GM12891 (cell line): ENCODE measurements around the gene VTI1A.

ENCODE experiments used
- DNase-seq: peaks from one replicate; pipeline ENCODE4 v3.0.0; 2011; ENCODE audit warnings: low spot score; ENCODE audit not compliant: insufficient read length
- FAIRE-seq: peaks from 2 replicates; lab custom pipeline; 2011; peaks lifted over from hg19 to GRCh38; lab: Jason Lieb, UNC
- PAX5 ChIP-seq: IDR thresholded peaks from 2 replicates; pipeline ENCODE4 v1.6.1; 2011; ENCODE audit warnings: low read length, moderate library complexity, mild to moderate bottlenecking; ENCODE audit not compliant: insufficient read depth, severe bottlenecking
- POLR2A ChIP-seq: IDR thresholded peaks from 2 replicates; pipeline ENCODE4 v1.6.1; 2011; ENCODE audit warnings: low read depth, low read length, control low read depth
- POLR2AphosphoS5 ChIP-seq: IDR thresholded peaks from 2 replicates; pipeline ENCODE4 v1.6.1; 2011; ENCODE audit warnings: low read depth, low read length, control low read depth
- POU2F2 ChIP-seq: IDR thresholded peaks from 2 replicates; pipeline ENCODE4 v1.6.1; 2011; ENCODE audit warnings: low read depth, mild to moderate bottlenecking, control low read depth, low read length, moderate library complexity
- SPI1 ChIP-seq: IDR thresholded peaks from 2 replicates; pipeline ENCODE4 v1.6.1; 2011; ENCODE audit warnings: low read depth, low read length, control low read depth
- TAF1 ChIP-seq: IDR thresholded peaks from 2 replicates; pipeline ENCODE4 v1.6.1; 2011; ENCODE audit warnings: low read depth, low read length, control low read depth

Gene VTI1A

GRCh38 chr10:112565434-112566053 lies 118.5 kb downstream of the VTI1A start:
- FAIRE-seq (no peak), DNase-seq (no peak)
- TF ChIP-seq SPI1 (no peak), PAX5 (no peak), POLR2A (no peak), TAF1 (no peak), POU2F2 (no peak), POLR2AphosphoS5 (no peak)

- no peak for TF ChIP-seq POLR2AphosphoS5
- DNase-seq (no peak), FAIRE-seq (no peak)
Observed at GRCh38 chr10:112570585-112570984, 123.6 kb downstream of the VTI1A start.

- no peak for TF ChIP-seq TAF1
- no peak for TF ChIP-seq PAX5
- TF ChIP-seq POLR2AphosphoS5 = no peak
- TF ChIP-seq SPI1 = no peak
- TF ChIP-seq POU2F2 = no peak
- TF ChIP-seq POLR2A = no peak
- DNase-seq (no peak), FAIRE-seq (no peak)
Observed at GRCh38 chr10:112579578-112579977, 132.6 kb downstream of the VTI1A start.

- DNase-seq = no peak
- TF ChIP-seq POU2F2 = no peak
- no peak for TF ChIP-seq SPI1
- TF ChIP-seq PAX5 = no peak
- no peak for TF ChIP-seq POLR2A
- no peak for TF ChIP-seq TAF1
- TF ChIP-seq POLR2AphosphoS5 = no peak
- FAIRE-seq = no peak
Observed at GRCh38 chr10:112580267-112580666, 133.3 kb downstream of the VTI1A start.

GRCh38 chr10:112581921-112582320 lies 134.9 kb downstream of the VTI1A start:
- no peak for FAIRE-seq
- no peak for TF ChIP-seq POU2F2
- TF ChIP-seq POLR2AphosphoS5 = no peak
- TF ChIP-seq TAF1 = no peak
- TF ChIP-seq POLR2A = no peak
- no peak for TF ChIP-seq SPI1
- no peak for TF ChIP-seq PAX5
- no peak for DNase-seq

GRCh38 chr10:112583236-112583939 lies 136.4 kb downstream of the VTI1A start:
- TF ChIP-seq POU2F2 = no peak
- no peak for TF ChIP-seq TAF1
- TF ChIP-seq PAX5 = no peak
- no peak for TF ChIP-seq SPI1
- TF ChIP-seq POLR2AphosphoS5 = no peak
- no peak for TF ChIP-seq POLR2A
- DNase-seq = no peak
- FAIRE-seq = no peak

GRCh38 chr10:112584276-112584675 lies 137.3 kb downstream of the VTI1A start:
- DNase-seq (no peak), FAIRE-seq (no peak)
- TF ChIP-seq POLR2AphosphoS5 (no peak), PAX5 (no peak), POLR2A (no peak), TAF1 (no peak), POU2F2 (no peak), SPI1 (no peak)

DNA sequence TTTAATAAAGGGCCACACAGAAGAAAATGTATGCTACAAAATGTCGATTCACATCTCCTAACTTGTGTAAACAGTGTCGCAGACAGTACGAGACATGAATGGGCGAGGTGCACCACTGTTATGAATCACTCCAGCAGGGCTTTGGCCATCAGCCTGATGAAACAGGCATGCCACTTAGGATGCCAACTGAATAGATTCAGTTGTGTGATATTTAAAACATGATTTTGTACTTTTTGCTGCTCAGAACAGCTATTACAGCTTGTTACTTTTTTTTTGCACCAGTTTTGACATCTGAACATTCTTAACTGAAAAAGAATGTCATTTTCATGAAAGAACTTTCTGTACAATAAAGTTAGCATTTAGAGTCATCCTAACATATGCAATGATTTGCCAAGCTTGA lies 138.1 kb downstream of the VTI1A start:
- FAIRE-seq = no peak
- no peak for TF ChIP-seq PAX5
- no peak for TF ChIP-seq POU2F2
- TF ChIP-seq POLR2A = no peak
- TF ChIP-seq SPI1 = no peak
- no peak for TF ChIP-seq POLR2AphosphoS5
- TF ChIP-seq TAF1 = no peak
- no peak for DNase-seq

DNA sequence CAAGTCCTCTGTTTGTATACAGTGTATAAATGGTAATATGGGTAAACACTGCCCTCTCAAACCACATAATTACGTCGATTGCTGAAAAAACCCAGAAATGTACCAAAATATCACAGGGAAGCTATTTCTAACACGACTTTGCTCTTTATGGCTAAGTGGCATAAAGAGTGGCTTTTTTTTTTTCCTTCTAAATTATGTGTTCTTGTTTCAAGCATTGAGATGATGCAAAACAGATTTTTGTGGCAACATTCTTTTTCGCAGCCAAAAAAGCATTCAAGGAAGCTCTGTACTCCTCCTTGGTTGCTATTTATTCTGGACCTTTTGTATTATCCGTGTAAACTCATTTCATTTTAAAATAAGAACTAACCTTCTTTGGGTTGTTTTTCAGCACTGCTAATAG lies 138.9 kb downstream of the VTI1A start:
- no peak for TF ChIP-seq PAX5
- TF ChIP-seq SPI1 = no peak
- no peak for TF ChIP-seq POLR2AphosphoS5
- no peak for TF ChIP-seq POU2F2
- TF ChIP-seq POLR2A = no peak
- no peak for TF ChIP-seq TAF1
- FAIRE-seq = no peak
- DNase-seq = no peak
